Left renal pelvis (tissue), 4 donors: ENCODE results near the gene DNAAF1. TPM values are rescaled to one million over a fixed set of nuclear protein-coding genes. Genes with fewer than 3 reads are reported as not detected.

Experiments used
- polyA plus RNA-seq, 4 donors: library from polyadenylated mRNA; unstranded; fragments of 120-200 nt; gene quantifications; one replicate each; pipeline ENCODE4 v1.2.1, GENCODE V29; 2013; ENCODE audit not compliant: insufficient read length in 4 of 4

Gene DNAAF1
- polyA plus RNA-seq, 4 donors: 0.57 to 7.5 (median 4.9) TPM

Other genes starting within 250 kb of the DNAAF1 start
- gene MLYCD, start 246.2 kb upstream of the DNAAF1 start, polyA plus RNA-seq: 1 to 10 TPM; 2.1 to 5.9 (median 4.1) TPM
- gene OSGIN1, start 192.1 kb upstream of the DNAAF1 start, polyA plus RNA-seq: under 1 TPM; 0.34 to 0.73 (median 0.50) TPM
- gene NECAB2, start 177.1 kb upstream of the DNAAF1 start, polyA plus RNA-seq: 1 to 10 TPM in 3 of 4 donors, under 1 TPM in 1; 0.97 to 4.4 (median 2.8) TPM
- not detected for gene SLC38A8, start 102.5 kb upstream of the DNAAF1 start, polyA plus RNA-seq
- gene MBTPS1, start 28.4 kb upstream of the DNAAF1 start, polyA plus RNA-seq: 100 to 1,000 TPM; 111 to 142 (median 112) TPM
- 10 to 100 TPM; 36.6 to 51.1 (median 48.6) TPM for gene HSDL1, start 131 bp upstream of the DNAAF1 start, polyA plus RNA-seq
- gene TAF1C, start 41.7 kb downstream of the DNAAF1 start, polyA plus RNA-seq: 10 to 100 TPM; 27.7 to 65.0 (median 37.7) TPM
- gene ADAD2, start 45.8 kb downstream of the DNAAF1 start, polyA plus RNA-seq: under 1 TPM in 2 of 4 donors, not detected in 2; 0.16 to 0.25 TPM
- under 1 TPM in 2 of 4 donors, not detected in 2; 0.03 to 0.09 TPM for gene KCNG4, start 94.7 kb downstream of the DNAAF1 start, polyA plus RNA-seq
- 1 to 10 TPM; 2.4 to 5.0 (median 3.7) TPM for gene WFDC1, start 149.6 kb downstream of the DNAAF1 start, polyA plus RNA-seq
- gene ATP2C2, start 223.2 kb downstream of the DNAAF1 start, polyA plus RNA-seq: 1 to 10 TPM in 2 of 4 donors, under 1 TPM in 2; 0.27 to 2.1 (median 1.0) TPM